ENCODE data around the gene CLDN19. TPM values are rescaled to one million over a fixed set of nuclear protein-coding genes. Genes with fewer than 3 reads are reported as not detected.
"Not testable (repeated sequence)": the region's sequence is repeated elsewhere in the genome, so short reads cannot be mapped to it uniquely, and the experiment has no call there.

CLDN19 gene
- total RNA-seq, 2 experiments from 2014 or later: not detected

DNA sequence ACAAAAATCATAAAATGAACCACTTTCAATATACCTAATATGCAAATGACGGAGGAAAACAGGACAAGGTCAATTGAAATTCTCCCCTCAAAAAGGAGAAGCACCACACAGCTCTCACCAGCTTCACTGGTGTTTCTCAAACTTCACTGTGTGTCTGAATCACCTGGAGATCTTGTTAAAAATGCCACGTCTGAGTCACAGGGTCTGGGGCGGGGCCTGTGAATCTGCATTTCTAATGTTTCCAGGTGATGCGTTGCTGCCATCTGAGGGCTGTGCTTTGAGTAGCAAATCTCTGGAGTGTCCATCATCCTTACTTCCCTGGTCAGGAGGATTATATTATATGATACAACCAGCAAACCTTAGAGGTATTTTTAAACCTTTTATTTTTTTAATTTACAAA, 9.0 kb downstream of the CLDN19 start:
- CTCF ChIA-PET: interaction anchor here (1.1 kb wide), 1 partner anchor 153 kb away, joined by 3 read pairs; no protein-coding TSS in a partner anchor
- POLR2A ChIA-PET: interaction anchor here (0.6 kb wide), 1 partner anchor 117 kb away, joined by 5 read pairs; no protein-coding TSS in a partner anchor

DNA sequence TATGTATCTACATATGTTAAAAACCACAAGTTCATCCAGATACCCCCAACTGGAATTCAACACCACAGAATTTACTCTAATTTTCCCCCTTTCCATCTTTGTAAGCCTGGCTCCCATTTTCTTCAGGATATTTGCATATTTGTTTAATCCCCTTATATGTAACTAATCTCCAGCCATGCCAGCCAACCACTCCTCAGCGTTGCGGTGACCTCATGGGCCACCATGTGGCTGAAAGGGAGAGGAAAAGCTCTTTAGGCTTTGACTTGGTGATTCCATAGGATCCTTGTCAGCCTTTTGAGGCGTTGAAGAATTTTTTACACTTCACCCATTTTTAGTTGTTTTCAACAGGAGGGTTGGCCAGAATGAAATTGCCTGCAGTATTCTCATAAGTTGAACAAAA, 10.0 kb downstream of the CLDN19 start:
- CTCF ChIA-PET: interaction anchor here (0.8 to 1.1 kb wide), 2 partner anchors 37 to 152 kb away, joined by 3 read pairs; partner anchors contain the start of genes C1orf50 and P3H1

DNA sequence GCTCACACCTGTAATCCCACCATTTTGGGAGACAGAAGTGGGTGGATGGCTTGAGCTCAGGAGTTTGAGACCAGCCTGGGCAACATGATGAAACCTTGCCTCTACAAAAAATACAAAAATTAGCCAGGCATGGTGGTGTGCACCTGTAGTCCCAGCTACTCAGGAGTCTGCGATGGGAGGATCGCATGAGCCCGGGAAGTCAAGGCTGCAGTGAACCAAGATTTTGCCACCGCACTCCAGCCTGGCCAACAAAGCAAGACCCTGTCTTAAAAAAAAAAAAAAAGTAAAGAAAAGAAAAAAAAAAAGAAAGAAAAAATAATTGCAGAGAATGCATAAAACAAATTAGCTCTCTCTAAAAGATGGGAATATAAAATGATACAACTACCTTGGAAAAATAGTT, 14.2 kb downstream of the CLDN19 start:
- CTCF ChIA-PET: interaction anchor here (0.7 kb wide), 1 partner anchor 1093 kb away, joined by 3 read pairs; no protein-coding TSS in a partner anchor
- POLR2A ChIA-PET: not testable (repeated sequence)

More for the DNA sequence above, 10.0 kb downstream of the CLDN19 start:
- POLR2A ChIA-PET: no interaction called here

DNA sequence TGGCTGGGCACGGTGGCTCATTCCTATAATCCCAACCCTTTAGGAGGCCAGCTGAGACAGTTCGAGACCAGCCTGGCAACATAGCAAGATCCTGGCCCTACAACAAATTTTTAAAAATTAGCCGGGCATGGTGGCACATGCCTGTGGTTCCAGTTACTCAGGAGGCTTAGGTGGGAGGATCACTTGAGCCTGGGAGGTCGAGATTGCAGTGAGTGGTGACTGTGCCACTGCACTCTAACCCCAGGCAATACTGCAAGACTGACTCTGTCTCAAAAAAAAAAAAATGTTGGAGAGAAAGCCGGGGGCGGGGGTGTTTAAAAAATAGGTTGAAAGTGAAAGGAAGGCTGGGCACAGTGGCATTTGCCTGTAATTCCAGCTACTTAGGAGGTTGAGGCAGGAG, 16.5 kb downstream of the CLDN19 start:
- POLR2A ChIA-PET: no interaction called here
- CTCF ChIA-PET: no interaction called here

DNA sequence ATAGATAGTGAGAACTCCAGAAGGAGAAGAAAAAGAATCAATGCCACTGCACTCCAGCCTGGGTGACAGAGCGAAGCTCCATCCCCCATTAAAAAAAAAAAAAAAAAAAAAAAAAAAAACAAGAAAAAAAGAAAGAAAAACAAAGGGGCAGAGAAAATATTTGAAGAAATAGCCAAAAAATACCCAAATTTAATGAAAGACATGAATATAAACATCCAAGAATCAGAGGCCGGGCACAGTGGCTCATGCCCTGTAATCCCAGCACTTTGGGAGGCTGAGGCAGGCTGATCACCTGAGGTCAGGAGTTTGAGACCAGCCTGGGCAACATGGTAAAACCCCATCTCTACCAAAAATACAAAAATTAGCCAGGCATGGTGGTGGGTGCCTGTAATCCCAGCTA, 17.6 kb downstream of the CLDN19 start:
- CTCF ChIA-PET: not testable (repeated sequence)
- POLR2A ChIA-PET: interaction anchor here (0.7 kb wide), 1 partner anchor 152 kb away, joined by 13 read pairs; no protein-coding TSS in a partner anchor

DNA sequence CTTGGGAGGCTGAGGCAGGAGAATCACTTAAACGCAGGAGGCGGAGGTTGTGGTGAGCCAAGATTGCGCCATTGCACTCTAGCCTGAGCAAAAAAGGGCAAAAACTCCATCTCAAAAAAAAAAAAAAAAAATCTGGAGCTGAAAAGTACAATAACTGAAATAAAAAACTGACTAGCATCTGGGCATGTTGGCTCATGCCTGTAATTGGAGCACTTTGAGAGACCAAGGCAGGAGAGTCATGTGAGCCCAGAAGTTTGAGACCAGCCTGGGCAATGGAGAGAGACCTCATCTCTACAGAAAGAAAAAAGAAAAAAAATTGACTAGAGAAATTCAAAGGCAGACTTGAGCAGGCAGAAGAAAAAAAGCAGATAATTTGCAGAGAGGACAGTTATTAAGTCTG, 18.1 kb downstream of the CLDN19 start:
- POLR2A ChIA-PET: no interaction called here
- CTCF ChIA-PET: interaction anchor here (0.7 kb wide), 1 partner anchor 12 kb away, joined by 3 read pairs; no protein-coding TSS in a partner anchor

DNA sequence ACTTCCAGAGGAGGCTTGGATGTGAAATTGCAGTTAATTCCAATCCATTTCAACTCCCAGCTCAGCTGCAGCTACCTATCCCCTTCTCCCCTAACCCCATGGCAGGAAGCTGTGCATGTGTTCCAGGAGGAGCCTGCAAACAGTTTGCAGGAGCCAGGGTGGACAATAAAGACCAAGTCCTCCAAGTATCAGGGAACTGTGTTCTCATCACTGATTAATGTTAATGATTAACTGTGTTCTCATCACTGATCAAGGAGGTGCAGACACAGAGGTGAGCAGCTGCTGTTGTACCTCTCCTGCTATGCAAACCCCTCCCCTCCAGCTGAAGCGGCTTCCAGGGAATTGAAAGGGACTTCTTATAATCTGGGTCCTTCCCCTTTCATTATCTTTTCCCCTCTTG, 19.2 kb downstream of the CLDN19 start:
- ChIA-PET POLR2A (no interaction called here), CTCF (no interaction called here)

DNA sequence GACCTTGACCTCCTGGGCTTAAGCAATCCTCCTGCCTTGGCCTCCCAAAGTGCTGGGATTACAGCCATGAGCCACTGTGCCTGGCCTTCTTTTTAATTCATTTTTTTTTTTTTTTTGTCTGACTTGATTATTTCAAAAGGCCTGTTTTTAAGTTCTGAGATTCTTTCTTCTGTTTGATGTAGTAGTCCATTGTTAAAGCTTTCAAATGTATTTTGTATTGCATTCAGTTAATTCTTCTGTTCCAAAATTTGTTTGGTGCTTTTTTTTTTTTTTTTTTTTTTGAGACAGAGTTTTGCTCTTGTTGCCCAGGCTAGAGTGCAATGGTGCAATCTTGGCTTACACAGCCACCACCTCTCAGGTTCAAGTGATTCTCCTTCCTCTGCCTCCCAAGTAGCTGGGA, 25.6 kb downstream of the CLDN19 start:
- CTCF ChIA-PET: interaction anchor here (0.6 kb wide), 2 partner anchors 134 to 822 kb away, joined by 3 to 4 read pairs; no protein-coding TSS in a partner anchor
- POLR2A ChIA-PET: not testable (repeated sequence)

DNA sequence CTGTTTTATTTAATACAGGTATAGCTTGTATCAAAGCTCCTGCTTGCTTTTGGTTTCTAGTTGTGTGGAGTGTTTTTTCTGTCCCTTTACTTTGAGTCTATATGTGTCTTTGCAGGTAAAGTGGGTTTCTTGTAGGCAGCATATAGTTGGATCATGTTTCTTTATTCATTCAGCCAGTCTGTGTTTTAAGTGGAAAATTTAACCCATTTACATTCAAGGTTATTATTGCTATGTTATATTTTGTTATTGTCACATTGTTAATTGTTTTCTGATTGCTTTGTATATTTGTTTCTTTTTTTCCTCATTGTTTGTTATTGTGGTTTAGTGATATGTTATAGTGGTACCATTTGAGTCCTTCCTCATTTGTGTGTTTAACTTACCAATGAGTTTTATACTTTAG, 26.7 kb downstream of the CLDN19 start:
- ChIA-PET CTCF (no interaction called here), POLR2A (no interaction called here)

DNA sequence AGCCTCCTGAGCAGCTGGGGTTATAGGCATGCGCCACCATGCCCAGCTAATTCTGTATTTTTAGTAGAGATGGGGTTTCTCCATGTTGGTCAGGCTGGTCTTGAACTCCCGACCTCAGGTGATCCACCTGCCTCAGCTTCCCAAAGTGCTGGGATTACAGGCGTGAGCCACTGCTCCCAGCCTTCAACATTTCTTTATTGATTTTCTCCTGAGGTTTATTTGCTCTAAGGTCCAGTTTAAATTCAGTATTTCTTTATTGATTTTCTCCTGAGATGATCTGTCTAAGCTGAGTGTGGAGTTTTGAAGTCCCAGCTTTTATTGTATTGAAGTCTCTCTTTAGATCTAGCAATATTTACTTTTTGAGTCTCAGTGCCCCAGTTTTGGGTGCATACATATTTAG, 27.2 kb downstream of the CLDN19 start:
- POLR2A ChIA-PET, CTCF ChIA-PET: not testable (repeated sequence)

DNA sequence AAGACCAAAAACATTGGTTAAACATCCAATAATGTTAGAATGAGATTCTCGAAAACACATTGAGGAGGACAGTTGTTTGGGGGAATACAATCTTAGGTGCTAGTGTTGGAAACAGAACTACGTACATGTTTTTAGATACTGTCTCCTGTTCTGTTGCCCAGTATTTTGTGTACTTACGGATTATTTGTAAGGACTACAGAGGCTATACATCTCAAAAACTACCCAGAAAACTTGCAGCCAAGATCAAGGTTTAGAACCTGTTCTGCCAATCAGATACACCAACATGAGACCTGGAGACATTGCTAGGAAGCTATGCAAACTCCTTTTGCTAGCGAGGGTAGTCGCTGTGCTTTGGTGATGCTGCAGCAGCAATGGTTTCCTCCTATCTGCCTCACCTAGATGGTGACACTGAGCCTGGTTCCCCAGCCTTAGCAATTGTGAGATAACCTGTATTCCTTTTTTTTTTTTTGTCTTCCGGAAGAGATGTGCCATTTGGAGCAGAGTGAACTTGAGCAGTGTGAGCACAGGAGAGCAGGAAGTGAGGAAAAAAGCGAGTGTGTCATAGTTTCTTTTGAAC, 36.1 kb downstream of the CLDN19 start:
- CTCF ChIA-PET: interaction anchor here (0.7 kb wide), 1 partner anchor 369 kb away, joined by 3 read pairs; no protein-coding TSS in a partner anchor
- POLR2A ChIA-PET: no interaction called here

DNA sequence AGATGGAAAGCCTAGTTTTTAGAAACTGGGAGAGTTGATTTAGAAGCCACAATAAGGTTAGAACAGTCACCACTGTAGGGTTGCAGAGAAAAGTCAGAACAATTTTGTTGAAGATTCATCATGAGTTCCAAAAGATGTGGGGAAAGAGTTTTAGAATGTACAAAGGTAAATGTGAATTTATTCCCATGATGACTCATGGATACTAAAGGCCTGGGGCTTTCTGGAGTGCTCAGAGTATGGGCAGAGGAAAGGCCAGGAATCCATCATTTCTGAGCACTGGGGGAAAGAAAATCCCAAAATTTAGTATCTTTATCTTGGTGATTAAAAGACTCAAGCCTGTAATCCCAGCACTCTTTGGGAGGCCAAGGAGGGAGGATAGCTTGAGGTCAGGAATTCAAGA, 40.0 kb downstream of the CLDN19 start:
- ChIA-PET CTCF (no interaction called here), POLR2A (no interaction called here)

DNA sequence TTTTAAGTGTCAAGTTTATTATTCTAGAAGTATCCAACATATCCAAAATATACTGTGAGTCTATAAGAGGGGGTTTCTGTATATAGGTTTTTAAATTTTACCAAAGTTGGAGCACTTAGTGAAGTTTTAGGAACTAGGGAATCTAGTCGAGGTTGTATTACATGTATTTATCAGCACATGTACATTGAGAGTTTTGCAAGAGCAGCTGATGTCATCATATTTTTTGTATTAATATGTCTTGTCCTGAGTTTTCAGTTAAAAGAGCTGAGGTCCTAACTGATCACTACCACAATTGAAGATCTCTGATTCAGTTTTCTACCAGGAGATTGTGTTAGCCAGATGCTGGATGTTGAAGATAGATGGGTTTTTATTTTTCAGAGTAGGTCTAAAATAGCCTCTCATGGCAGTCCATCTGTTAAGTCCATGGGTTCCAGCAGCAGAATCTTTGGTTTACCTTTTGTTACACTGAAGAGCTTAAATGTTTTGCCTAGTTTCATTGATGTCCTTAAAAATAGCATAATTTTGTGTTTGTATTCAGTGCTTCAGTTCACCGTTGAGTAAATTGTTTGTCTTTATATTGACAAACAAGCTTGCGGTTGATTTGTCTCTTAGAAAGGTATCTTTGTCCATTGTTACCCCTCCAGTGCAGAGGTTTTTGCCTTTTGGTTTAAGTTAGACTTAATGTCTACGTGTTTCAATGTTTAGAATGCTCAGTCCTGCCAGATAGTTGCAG, 41.8 kb downstream of the CLDN19 start:
- POLR2A ChIA-PET: no interaction called here
- CTCF ChIA-PET: no interaction called here

DNA sequence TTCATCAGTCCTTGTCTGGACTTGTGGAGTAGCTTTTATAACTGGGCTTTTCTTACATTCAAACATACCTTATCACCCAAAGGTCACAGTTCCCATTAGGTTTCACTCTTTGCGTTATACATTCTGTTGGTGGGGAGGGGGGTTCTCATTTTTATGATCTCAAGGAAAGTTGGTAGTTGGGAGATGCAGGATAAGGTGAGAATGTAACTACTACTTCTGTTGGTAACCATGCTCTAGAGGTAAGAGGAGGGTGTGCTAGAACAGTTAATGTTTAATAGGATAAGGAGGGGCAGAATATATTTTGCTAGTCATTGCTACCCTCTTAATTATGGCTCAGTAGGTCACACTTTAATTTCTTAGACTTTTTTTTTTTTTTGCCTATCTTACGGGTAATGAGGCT, 47.1 kb downstream of the CLDN19 start:
- ChIA-PET POLR2A (interaction anchor here (1.1 kb wide), 1 partner anchor 9 kb away, joined by 4 read pairs; no protein-coding TSS in a partner anchor), CTCF (interaction anchor here (1.2 kb wide), 1 partner anchor 9 kb away, joined by 3 read pairs; no protein-coding TSS in a partner anchor)

DNA sequence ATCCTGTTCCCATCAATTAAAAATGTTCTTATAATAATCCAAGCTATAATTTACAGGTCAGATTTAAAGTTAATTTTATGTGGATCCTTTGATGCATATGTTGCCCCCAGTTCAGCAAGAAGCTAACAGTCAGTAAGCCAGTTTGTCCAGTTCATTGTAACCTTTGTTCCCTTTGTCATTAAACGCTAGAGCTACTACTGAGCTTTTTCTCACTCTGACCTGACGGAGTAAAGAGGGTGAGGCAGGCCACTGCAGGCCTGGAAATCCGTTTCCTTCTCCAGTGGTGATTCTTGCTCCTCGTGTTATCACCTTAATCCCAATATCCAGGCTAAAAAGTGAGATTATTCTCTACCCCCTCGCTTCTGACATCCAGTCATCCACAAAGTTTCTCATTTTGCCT, 47.6 kb downstream of the CLDN19 start:
- CTCF ChIA-PET: interaction anchor here (1.2 kb wide), 1 partner anchor 9 kb away, joined by 3 read pairs; no protein-coding TSS in a partner anchor
- POLR2A ChIA-PET: interaction anchor here (1.1 kb wide), 1 partner anchor 8 kb away, joined by 4 read pairs; no protein-coding TSS in a partner anchor

DNA sequence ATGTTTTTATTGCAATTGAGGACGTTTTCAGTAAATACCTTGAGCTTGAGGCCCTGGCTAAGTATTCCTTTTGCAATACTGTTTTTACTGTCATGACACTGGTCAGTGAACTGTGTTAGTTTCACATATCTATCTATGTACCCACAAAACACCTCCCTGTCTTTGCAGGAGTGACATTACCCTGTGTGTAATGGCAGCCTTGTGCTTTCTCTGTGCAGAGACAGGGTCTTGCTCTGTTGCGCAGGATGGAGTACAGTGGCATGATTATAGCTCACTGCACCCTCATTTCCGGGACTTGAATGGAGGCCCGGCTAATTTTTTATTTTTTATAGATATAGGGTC, 48.9 kb downstream of the CLDN19 start:
- ChIA-PET POLR2A (interaction anchor here (1.0 kb wide), 1 partner anchor 30 kb away, joined by 3 read pairs; no protein-coding TSS in a partner anchor), CTCF (no interaction called here)

DNA sequence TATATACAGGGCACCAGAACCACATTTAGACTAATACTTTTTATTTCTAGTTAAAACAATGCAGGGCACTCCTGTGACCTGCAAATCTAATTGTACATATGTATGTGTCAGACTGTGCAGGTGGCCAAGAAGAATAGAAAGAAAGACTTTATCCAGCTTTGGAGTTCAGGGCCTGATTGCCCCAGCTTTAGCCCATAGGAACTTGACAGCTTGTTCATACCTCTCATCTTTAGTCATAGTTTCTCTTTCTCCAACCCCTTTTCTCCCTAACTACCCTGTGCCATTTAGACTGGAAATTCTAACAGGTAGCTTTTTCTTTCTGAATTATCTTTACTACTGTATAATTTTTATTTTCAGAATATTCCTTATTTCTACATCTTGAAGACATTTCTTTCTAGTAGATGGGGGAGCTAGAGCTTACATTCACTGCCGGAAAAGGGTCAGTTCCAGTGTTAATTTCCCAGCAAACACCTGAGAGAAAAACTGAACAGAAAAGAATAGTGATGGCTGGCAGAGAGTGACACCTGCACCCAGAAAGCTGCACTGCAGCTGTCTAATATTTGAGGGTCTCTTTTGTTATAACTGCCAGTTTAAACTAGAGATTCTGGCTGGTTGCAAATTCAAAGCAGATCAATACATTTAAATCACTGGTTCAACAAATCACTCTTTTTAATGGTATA, 49.4 kb downstream of the CLDN19 start:
- ChIA-PET POLR2A (interaction anchor here (1.0 kb wide), 1 partner anchor 29 kb away, joined by 3 read pairs; no protein-coding TSS in a partner anchor), CTCF (interaction anchor here (0.6 kb wide), 1 partner anchor 1750 kb away, joined by 3 read pairs; no protein-coding TSS in a partner anchor)

DNA sequence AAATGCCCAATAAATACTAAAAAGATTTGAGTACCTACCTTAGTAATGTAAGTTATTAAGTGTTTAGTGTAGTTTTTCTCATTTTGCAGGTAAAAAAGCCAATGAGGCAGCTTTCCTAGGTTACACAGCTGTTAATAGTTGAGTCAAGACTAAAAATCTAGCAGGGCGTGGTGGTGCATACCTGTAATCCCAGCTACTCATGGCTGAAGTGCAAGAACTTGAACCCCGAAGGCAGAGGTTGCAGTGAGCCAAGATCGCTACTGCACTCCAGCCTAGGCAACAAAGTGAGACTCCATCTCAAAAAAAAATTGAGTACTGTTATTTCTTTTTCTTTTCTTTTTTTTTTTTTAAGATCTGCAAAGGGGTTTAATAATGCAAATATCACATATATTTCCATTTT, 50.1 kb downstream of the CLDN19 start:
- CTCF ChIA-PET: interaction anchor here (0.6 kb wide), 1 partner anchor 131 kb away, joined by 5 read pairs; no protein-coding TSS in a partner anchor
- POLR2A ChIA-PET: no interaction called here

DNA sequence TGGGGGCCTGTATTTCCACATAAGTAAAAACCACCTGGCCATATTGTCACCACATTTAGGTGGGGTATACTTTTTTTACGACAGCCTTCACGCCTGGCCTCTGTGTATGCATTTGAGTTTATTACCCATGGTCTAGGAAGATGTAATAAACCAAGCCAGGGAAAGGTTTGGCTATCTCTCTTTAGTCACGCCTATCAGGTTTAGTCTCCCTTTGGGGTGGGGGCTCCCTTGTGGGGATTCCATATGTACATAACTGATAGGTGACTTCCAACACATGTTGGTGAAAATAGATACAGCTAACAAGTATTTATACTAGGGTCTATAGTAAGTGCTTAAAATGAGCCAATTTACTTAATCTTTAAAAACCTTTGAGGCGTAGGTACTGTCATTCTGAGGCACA, 53.6 kb downstream of the CLDN19 start:
- ChIA-PET CTCF (no interaction called here), POLR2A (no interaction called here)

DNA sequence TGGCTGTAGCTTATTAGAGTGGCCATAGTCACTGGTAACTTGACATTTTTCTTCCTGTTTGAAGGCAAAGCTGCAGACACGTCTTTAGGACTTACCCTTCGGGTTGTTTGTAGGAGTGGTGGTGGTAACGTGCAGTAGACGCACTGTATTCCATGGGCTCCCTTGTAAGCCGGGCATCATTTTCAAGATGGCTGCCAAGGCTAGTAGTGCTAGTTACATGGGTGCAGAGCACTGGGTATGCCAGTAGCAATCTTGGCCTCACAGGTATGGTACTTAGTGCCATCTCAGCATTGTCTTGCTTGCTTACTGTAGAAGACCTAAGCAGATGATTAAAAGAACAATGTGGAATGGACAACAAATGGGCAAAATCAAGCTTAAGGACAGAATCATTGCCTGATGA, 55.9 kb downstream of the CLDN19 start:
- POLR2A ChIA-PET: interaction anchor here (1.0 to 3.9 kb wide), 3 partner anchors 9 to 82 kb away, joined by 4 to 22 read pairs (median 16); partner anchors contain the start of genes C1orf50, P3H1 and PPIH
- CTCF ChIA-PET: interaction anchor here (0.9 to 2.0 kb wide), 3 partner anchors 9 to 82 kb away, joined by 3 to 8 read pairs (median 3); partner anchors contain the start of genes C1orf50 and P3H1
